ENCODE data around the gene CLK4.

Gene CLK4

DNA sequence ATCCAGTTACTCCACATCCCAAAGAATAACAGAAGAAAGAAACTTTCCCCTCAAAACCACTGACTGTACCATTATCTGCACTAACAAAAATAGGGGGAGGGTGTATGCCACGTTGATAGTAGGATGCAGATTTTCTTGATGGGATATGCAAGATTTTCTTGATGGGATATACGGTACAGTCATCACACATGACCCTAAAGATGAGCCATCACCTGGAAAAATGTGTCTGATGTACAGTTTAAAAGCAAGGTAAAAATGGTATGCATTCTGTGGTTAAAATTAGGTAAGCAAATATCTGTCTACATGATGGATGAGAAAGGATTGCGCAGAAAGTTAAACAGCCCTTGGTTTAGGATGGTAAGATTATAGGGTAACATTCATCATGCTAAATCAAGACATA is 45.2 kb downstream of the CLK4 start:
- TF ChIP-seq, protein P1, sequence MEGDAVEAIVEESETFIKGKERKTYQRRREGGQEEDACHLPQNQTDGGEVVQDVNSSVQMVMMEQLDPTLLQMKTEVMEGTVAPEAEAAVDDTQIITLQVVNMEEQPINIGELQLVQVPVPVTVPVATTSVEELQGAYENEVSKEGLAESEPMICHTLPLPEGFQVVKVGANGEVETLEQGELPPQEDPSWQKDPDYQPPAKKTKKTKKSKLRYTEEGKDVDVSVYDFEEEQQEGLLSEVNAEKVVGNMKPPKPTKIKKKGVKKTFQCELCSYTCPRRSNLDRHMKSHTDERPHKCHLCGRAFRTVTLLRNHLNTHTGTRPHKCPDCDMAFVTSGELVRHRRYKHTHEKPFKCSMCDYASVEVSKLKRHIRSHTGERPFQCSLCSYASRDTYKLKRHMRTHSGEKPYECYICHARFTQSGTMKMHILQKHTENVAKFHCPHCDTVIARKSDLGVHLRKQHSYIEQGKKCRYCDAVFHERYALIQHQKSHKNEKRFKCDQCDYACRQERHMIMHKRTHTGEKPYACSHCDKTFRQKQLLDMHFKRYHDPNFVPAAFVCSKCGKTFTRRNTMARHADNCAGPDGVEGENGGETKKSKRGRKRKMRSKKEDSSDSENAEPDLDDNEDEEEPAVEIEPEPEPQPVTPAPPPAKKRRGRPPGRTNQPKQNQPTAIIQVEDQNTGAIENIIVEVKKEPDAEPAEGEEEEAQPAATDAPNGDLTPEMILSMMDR (IDR thresholded peaks at IDR 0.05; ENCODE audit: insufficient read depth, missing control alignments) = no peak
- FAIRE-seq (no peak), DNase-seq (ENCODE audit: insufficient read length, low spot score) (no peak)

- FAIRE-seq (no peak), DNase-seq (ENCODE audit: insufficient read length, low spot score) (no peak)
- TF ChIP-seq, protein P1 (IDR thresholded peaks at IDR 0.05; ENCODE audit: insufficient read depth, missing control alignments) = no peak
Observed at GRCh38 chr5:178580271-178580955, 46.4 kb downstream of the CLK4 start.

DNA sequence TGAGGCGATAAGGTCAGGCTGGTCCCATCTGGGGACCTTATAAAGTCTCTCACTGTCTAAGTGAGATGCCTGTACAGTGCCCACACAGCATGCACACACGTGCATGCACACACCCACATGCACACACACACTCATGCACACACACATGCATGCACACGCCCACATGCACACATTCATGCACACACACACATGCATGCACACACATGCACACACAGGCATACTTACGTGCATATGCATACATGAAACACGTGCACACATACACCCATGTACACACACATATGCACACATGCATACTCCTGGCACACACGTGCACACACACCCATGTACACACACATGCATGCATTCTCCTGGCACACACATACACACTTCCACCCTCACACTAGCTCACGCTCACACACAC is 48.9 kb downstream of the CLK4 start:
- no peak for FAIRE-seq
- no peak for DNase-seq (ENCODE audit: insufficient read length, low spot score)
- TF ChIP-seq, protein P1 (IDR thresholded peaks at IDR 0.05; ENCODE audit: insufficient read depth, missing control alignments) = no peak

- FAIRE-seq = no peak
- TF ChIP-seq, protein P1 (IDR thresholded peaks at IDR 0.05; ENCODE audit: insufficient read depth, missing control alignments) = no peak
- no peak for DNase-seq (ENCODE audit: insufficient read length, low spot score)
Observed at GRCh38 chr5:178577376-178577839, 49.4 kb downstream of the CLK4 start.

GRCh38 chr5:178576591-178577351 is 50.1 kb downstream of the CLK4 start:
- FAIRE-seq (no peak), DNase-seq (ENCODE audit: insufficient read length, low spot score) (no peak)
- TF ChIP-seq, protein P1 (IDR thresholded peaks at IDR 0.05; ENCODE audit: insufficient read depth, missing control alignments) = no peak

DNA sequence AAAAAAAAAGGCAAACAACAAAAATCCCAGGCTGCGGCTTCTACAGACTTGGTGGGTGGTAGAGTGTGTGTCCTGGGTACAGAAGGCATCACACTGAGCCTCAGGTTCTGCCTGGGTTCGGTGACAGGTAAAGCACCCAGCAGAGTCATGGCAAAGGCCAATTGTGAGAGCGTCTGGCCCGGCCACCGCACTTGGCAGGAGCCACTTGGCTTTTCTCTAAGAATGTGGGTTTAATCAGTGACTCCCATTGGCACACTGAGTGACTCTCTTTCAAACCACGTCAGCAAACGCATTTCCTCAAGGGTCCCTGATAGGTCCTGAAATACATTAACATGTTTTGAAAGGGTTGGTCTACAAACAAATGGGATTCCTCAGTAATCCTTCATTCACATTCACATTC is 53.6 kb downstream of the CLK4 start:
- no peak for DNase-seq (ENCODE audit: insufficient read length, low spot score)
- no peak for FAIRE-seq

More for the DNA sequence above, 53.6 kb downstream of the CLK4 start:
- TF ChIP-seq, protein P1 (IDR thresholded peaks at IDR 0.05; ENCODE audit: insufficient read depth, missing control alignments) = no peak

Data from D721Med (cell line).